Neural progenitor cell (in vitro differentiated cells): ENCODE measurements around the gene ABO. TPM values are rescaled to one million over a fixed set of nuclear protein-coding genes. Genes with fewer than 3 reads are reported as not detected.

Source experiments
- DNase-seq: peaks from one replicate; pipeline ENCODE4 v3.0.0-alpha.2; 2016; ENCODE audit warnings: low spot score
- H2AFZ ChIP-seq: fragments of 200-600 bp; sonication (generic); replicated peaks from 2 replicates; pipeline ENCODE4 v1.6.1; 2016; ENCODE audit warnings: antibody characterized with exemption
- H3F3A ChIP-seq: fragments of 200-600 bp; sonication (generic); 2 replicates; pipeline ENCODE4 v1.6.1; 2016; ENCODE audit warnings: antibody characterized with exemption, low read depth
- H3K27ac ChIP-seq: fragments of 200-600 bp; sonication (generic); 2 replicates; pipeline ENCODE4 v1.5.1; 2016; ENCODE audit warnings: mild to moderate bottlenecking
- H3K27me3 ChIP-seq: fragments of 200-600 bp; sonication (generic); 2 replicates; pipeline ENCODE4 v1.6.1; 2016; ENCODE audit warnings: mild to moderate bottlenecking, moderate library complexity
- H3K36me3 ChIP-seq: fragments of 200-600 bp; sonication (generic); 2 replicates; pipeline ENCODE4 v1.5.1; 2016
- H3K4me1 ChIP-seq: fragments of 200-600 bp; sonication (generic); 2 replicates; pipeline ENCODE4 v1.6.1; 2016; ENCODE audit warnings: mixed run types
- H3K4me2 ChIP-seq: fragments of 200-600 bp; sonication (generic); 2 replicates; pipeline ENCODE4 v1.6.1; 2016
- H3K4me3 ChIP-seq: fragments of 200-600 bp; sonication (generic); 2 replicates; pipeline ENCODE4 v1.5.1; 2016
- H3K79me2 ChIP-seq: fragments of 200-600 bp; sonication (generic); 2 replicates; pipeline ENCODE4 v1.6.1; 2016; ENCODE audit warnings: low read depth
- H3K9ac ChIP-seq: fragments of 200-600 bp; sonication (generic); 2 replicates; pipeline ENCODE4 v1.6.1; 2016
- H3K9me3 ChIP-seq: fragments of 200-600 bp; sonication (generic); 2 replicates; pipeline ENCODE4 v1.5.1; 2016; ENCODE audit warnings: low read depth
- H4K20me1 ChIP-seq: fragments of 200-600 bp; sonication (generic); 2 replicates; pipeline ENCODE4 v1.6.1; 2016; ENCODE audit warnings: low read depth
- H3K27ac Mint-ChIP-seq: 3 replicates; pipeline ENCODE4 v1.8.0; 2021; ENCODE audit warnings: mixed read lengths
- H3K27me3 Mint-ChIP-seq: 2 replicates; pipeline ENCODE4 v1.8.0; 2022; ENCODE audit warnings: low read depth, mild to moderate bottlenecking, inconsistent platforms, moderate library complexity, mixed read lengths; ENCODE audit not compliant: insufficient read depth
- H3K36me3 Mint-ChIP-seq: 3 replicates; pipeline ENCODE4 v1.8.0; 2021; ENCODE audit warnings: mixed read lengths
- H3K4me1 Mint-ChIP-seq: 3 replicates; pipeline ENCODE4 v1.8.0; 2021; ENCODE audit warnings: mixed read lengths
- H3K4me3 Mint-ChIP-seq: 3 replicates; pipeline ENCODE4 v1.8.0; 2021; ENCODE audit warnings: mild to moderate bottlenecking, moderate library complexity, mixed read lengths
- H3K9me3 Mint-ChIP-seq: 3 replicates; pipeline ENCODE4 v1.8.0; 2020; ENCODE audit warnings: mixed read lengths
- CTCF ChIP-seq: fragments of 200-600 bp; sonication (generic); IDR thresholded peaks from 2 replicates; pipeline ENCODE4 v1.5.1; 2017; ENCODE audit warnings: antibody characterized with exemption, mild to moderate bottlenecking
- EZH2 ChIP-seq: fragments of 200-600 bp; sonication (generic); IDR thresholded peaks from 2 replicates; pipeline ENCODE4 v1.6.1; 2017; ENCODE audit warnings: antibody characterized with exemption, mild to moderate bottlenecking, moderate library complexity
- EZH2phosphoT487 ChIP-seq: fragments of 200-600 bp; sonication (generic); IDR thresholded peaks from 2 replicates; pipeline ENCODE4 v1.6.1; 2017; ENCODE audit warnings: antibody characterized with exemption
- total RNA-seq: library from RNA; depleted of rRNA; stranded (reverse); fragments of >200 nt; gene quantifications from 2 replicates; pipeline ENCODE4 v1.2.3, GENCODE V29; 2015; ENCODE audit warnings: low replicate concordance

Gene ABO
- total RNA-seq, 1 donor from 2014 or later: not detected

- Mint-ChIP-seq H3K36me3 (no peaks in the 10 kb centered on the region), H3K27me3 (peaks cover 9% of the 10 kb centered on the region), H3K4me3 (no peak overlapping the region), H3K9me3 (peaks cover 3% of the 10 kb centered on the region), H3K27ac (no peak overlapping the region), H3K4me1 (peaks cover 3% of the 10 kb centered on the region)
- Histone ChIP-seq H3K4me1 (peaks cover 8% of the 10 kb centered on the region), H3K9me3 (no peaks in the 10 kb centered on the region), H4K20me1 (no peaks in the 10 kb centered on the region), H3F3A (no peaks in the 10 kb centered on the region), H3K27me3 (no peaks in the 10 kb centered on the region), H2AFZ (no peak overlapping the region), H3K9ac (no peak overlapping the region), H3K36me3 (no peaks in the 10 kb centered on the region), H3K4me3 (no peak overlapping the region), H3K4me2 (no peak overlapping the region), H3K79me2 (no peaks in the 10 kb centered on the region), H3K27ac (no peak overlapping the region)
- TF ChIP-seq EZH2phosphoT487 (no peak), EZH2 (no peak), CTCF (no peak)
- DNase-seq: no peak
Observed at GRCh38 chr9:133261753-133262120, 13.3 kb downstream of the ABO start.

- Histone ChIP-seq H3K27ac (no peak overlapping the region), H2AFZ (no peak overlapping the region), H3F3A (no peaks in the 10 kb centered on the region), H3K27me3 (no peaks in the 10 kb centered on the region), H3K9me3 (no peaks in the 10 kb centered on the region), H3K4me1 (peaks cover 8% of the 10 kb centered on the region), H4K20me1 (no peaks in the 10 kb centered on the region), H3K4me3 (no peak overlapping the region), H3K9ac (no peak overlapping the region), H3K36me3 (no peaks in the 10 kb centered on the region), H3K79me2 (no peaks in the 10 kb centered on the region), H3K4me2 (no peak overlapping the region)
- Mint-ChIP-seq H3K27me3 (peaks cover 9% of the 10 kb centered on the region), H3K36me3 (no peaks in the 10 kb centered on the region), H3K4me1 (peaks cover 3% of the 10 kb centered on the region), H3K4me3 (no peak overlapping the region), H3K27ac (no peak overlapping the region), H3K9me3 (peaks cover 3% of the 10 kb centered on the region)
- TF ChIP-seq CTCF (no peak), EZH2 (no peak), EZH2phosphoT487 (no peak)
- DNase-seq: no peak
Observed at GRCh38 chr9:133261103-133261752, 13.8 kb downstream of the ABO start.

GRCh38 chr9:133260334-133261102 is 14.5 kb downstream of the ABO start:
- Mint-ChIP-seq H3K36me3 (no peaks in the 10 kb centered on the region), H3K27ac (no peak overlapping the region), H3K9me3 (peaks cover 3% of the 10 kb centered on the region), H3K4me1 (peaks cover 3% of the 10 kb centered on the region), H3K27me3 (peaks cover 9% of the 10 kb centered on the region), H3K4me3 (no peak overlapping the region)
- no peak overlapping the region for H3K4me3 ChIP-seq
- H3K9ac ChIP-seq: no peak overlapping the region
- H3K27ac ChIP-seq: no peak overlapping the region
- DNase-seq: no peak
- TF ChIP-seq EZH2 (no peak), CTCF (no peak), EZH2phosphoT487 (no peak)
- H3K36me3 ChIP-seq: no peaks in the 10 kb centered on the region
- no peaks in the 10 kb centered on the region for H3K79me2 ChIP-seq
- H2AFZ ChIP-seq: no peak overlapping the region
- no peaks in the 10 kb centered on the region for H3K9me3 ChIP-seq
- H3K4me1 ChIP-seq: peaks cover 8% of the 10 kb centered on the region
- H3K4me2 ChIP-seq: no peak overlapping the region
- no peaks in the 10 kb centered on the region for H3F3A ChIP-seq
- H3K27me3 ChIP-seq: no peaks in the 10 kb centered on the region
- no peaks in the 10 kb centered on the region for H4K20me1 ChIP-seq
